Brain microvascular endothelial cell (primary cell): ENCODE results near the gene ADIPOR2.
"Not testable (repeated sequence)": the region's sequence is repeated elsewhere in the genome, so short reads cannot be mapped to it uniquely, and the experiment has no call there.

Source experiments
- DNase-seq: peaks from one replicate; pipeline ENCODE4 v3.0.0-alpha.2; 2020
- H3K27ac ChIP-seq: fragments of 250-450 bp; sonication (Bioruptor Pico); 2 replicates; pipeline ENCODE4 v1.5.1; 2020; ENCODE audit warnings: mild to moderate bottlenecking, moderate library complexity
- H3K27me3 ChIP-seq: fragments of 250-450 bp; sonication (Bioruptor Pico); replicated peaks from 2 replicates; pipeline ENCODE4 v1.5.1; 2020; ENCODE audit warnings: mild to moderate bottlenecking
- H3K36me3 ChIP-seq: fragments of 250-450 bp; sonication (Bioruptor Pico); replicated peaks from 2 replicates; pipeline ENCODE4 v1.5.1; 2020; ENCODE audit warnings: mild to moderate bottlenecking
- H3K4me3 ChIP-seq: 2 replicates; pipeline ENCODE4 v1.5.1; 2011; ENCODE audit warnings: low read depth, mild to moderate bottlenecking, control low read depth, low read length, moderate library complexity
- CTCF ChIP-seq: IDR thresholded peaks from 2 replicates; pipeline ENCODE4 v1.5.1; 2011; ENCODE audit warnings: low read depth, mild to moderate bottlenecking, moderate library complexity, low read length, control low read depth, inconsistent platforms; ENCODE audit errors: missing control alignments
- in situ Hi-C: cut with HindIII; loops from 2 replicates; pipeline ENCODE4 v1.10.0; 2017; ENCODE audit warnings: low sequenced_read_pairs, low pct_ligation_motif_present

ADIPOR2 gene

GRCh38 chr12:1724250-1724649, 33.4 kb downstream of the ADIPOR2 start:
- in situ Hi-C loops = no loop called here
- H3K27me3 ChIP-seq = no peaks in the 10 kb centered on the region
- no peak overlapping the region for H3K27ac ChIP-seq
- H3K4me3 ChIP-seq = no peak overlapping the region
- no peaks in the 10 kb centered on the region for H3K36me3 ChIP-seq
- DNase-seq = no peak
- TF ChIP-seq CTCF = no peak

- no peaks in the 10 kb centered on the region for H3K27me3 ChIP-seq
- TF ChIP-seq CTCF = no peak
- DNase-seq = no peak
- no peaks in the 10 kb centered on the region for H3K36me3 ChIP-seq
- no peak overlapping the region for H3K27ac ChIP-seq
- H3K4me3 ChIP-seq = no peak overlapping the region
- in situ Hi-C loops = no loop called here
Observed at GRCh38 chr12:1726753-1727152, 35.9 kb downstream of the ADIPOR2 start.

- in situ Hi-C loops = no loop called here
- Histone ChIP-seq H3K36me3 (no peaks in the 10 kb centered on the region), H3K27me3 (no peaks in the 10 kb centered on the region), H3K4me3 (no peak overlapping the region), H3K27ac (no peak overlapping the region)
- DNase-seq = no peak
- no peak for TF ChIP-seq CTCF
Observed at GRCh38 chr12:1728824-1729223, 38.0 kb downstream of the ADIPOR2 start.

- in situ Hi-C loops = no loop called here
- DNase-seq = no peak
- Histone ChIP-seq H3K36me3 (no peaks in the 10 kb centered on the region), H3K4me3 (no peak overlapping the region), H3K27ac (no peak overlapping the region), H3K27me3 (no peaks in the 10 kb centered on the region)
- no peak for TF ChIP-seq CTCF
Observed at GRCh38 chr12:1731019-1731687, 40.3 kb downstream of the ADIPOR2 start.

GRCh38 chr12:1731688-1732078, 40.8 kb downstream of the ADIPOR2 start:
- not testable (repeated sequence) for DNase-seq

GRCh38 chr12:1732914-1733313, 42.0 kb downstream of the ADIPOR2 start:
- no peaks in the 10 kb centered on the region for H3K27me3 ChIP-seq
- H3K27ac ChIP-seq = no peak overlapping the region
- no peak for DNase-seq
- in situ Hi-C loops = no loop called here
- no peak for TF ChIP-seq CTCF
- no peak overlapping the region for H3K4me3 ChIP-seq
- no peaks in the 10 kb centered on the region for H3K36me3 ChIP-seq

More at GRCh38 chr12:1731688-1732078, 40.8 kb downstream of the ADIPOR2 start:
- H3K27ac ChIP-seq, H3K36me3 ChIP-seq, H3K4me3 ChIP-seq, H3K27me3 ChIP-seq, in situ Hi-C loops: not testable (repeated sequence)

GRCh38 chr12:1733712-1734111, 42.8 kb downstream of the ADIPOR2 start:
- H3K27ac ChIP-seq, H3K27me3 ChIP-seq, DNase-seq, in situ Hi-C loops, H3K36me3 ChIP-seq, H3K4me3 ChIP-seq: not testable (repeated sequence)
